Stimulated activated CD4-positive, alpha-beta T cell treated with anti-CD3 and anti-CD28 coated beads, Interleukin-4, amount 100 ng/mL, for 4 hours (primary cell): ENCODE results near the gene SH3GL3.
A peak's percentile ranks its signal among the peaks of the same experiment; 100 is the strongest.

Source experiments
- DNase-seq, 2 experiments: peaks; one replicate each; pipeline ENCODE4 v3.0.0-alpha.2; 2020

Gene SH3GL3

GRCh38 chr15:83510001-83510400 lies 62.9 kb downstream of the SH3GL3 start:
- no peak for DNase-seq

DNA sequence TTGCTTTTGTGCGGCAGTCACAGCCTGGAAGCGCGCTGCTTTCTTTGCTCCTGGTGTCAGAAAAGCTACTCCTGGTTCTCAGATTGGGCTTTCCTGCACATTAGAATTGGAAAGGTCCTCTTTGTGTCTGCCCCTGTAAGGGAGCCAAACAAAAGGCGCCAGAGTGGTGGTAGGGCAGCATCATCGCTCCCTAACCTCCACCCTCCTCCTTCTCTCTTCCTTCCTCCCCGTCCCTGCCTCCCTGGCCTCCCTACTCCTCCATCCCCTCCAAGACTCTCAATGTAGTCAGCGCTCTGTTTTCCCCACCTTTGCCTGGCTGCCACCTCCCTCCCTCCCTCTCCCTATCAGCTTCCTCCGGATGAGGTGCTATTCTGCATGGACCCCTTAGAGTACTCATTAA lies 65.3 kb downstream of the SH3GL3 start:
- DNase-seq, result no peak

DNA sequence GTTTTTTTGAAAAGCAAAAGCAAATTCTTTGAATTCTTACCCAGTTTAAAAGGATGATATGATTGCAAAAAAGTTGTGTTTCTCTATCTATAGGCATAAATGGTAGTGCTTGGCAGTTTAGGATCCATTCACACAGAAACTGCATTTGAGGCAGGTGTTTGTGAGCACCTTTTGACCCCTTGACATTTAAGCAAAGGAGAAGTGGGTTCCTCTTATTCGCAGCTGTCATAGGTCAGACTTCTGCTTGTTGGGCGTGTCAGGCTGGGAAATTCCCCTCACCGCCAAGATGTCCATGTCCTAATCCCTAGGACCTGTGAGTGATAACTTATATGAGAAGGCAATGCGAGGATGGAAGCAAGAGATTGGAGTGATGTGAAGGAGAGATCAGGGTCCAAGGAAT lies 67.4 kb downstream of the SH3GL3 start:
- no peak for DNase-seq

- no peak for DNase-seq
These were observed 68.0 kb downstream of the SH3GL3 start for GRCh38 chr15:83515164-83515563.

DNA sequence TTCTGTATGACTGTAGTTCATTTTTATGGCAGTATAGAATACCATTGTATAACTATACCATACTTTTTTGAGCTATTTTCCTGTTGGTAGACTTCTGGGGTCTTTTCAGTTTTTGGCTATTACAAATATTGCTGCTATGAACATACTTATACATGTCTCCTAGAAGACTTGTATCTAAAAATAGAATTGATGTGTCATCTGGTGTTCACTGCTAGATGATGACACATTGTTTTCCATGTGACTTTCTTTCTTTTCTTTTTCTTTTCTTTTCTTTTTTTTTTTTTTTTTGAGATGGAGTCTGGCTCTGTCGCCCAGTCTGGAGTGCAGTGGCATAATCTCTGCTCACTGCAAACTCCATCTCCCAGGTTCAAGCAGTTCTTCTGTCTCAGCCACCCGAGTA lies 69.8 kb downstream of the SH3GL3 start:
- DNase-seq, result no peak

DNA sequence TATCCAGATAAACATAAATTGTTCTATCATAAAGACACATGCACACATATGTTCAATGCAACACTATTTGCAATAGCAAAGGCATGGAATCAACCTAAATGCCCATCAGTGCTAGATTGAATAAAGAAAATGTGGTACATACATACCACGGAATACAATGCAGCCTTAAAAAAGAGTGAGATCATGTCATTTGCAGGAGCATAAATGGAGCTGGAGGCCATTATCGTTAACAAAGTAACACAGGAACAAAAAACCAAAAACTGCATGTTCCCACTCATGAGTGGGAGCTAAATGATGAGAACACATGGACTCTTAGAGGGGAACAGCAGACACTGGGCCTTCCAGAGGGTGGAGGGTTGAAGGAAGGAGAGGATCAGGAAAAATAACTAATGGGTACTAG lies 79.2 kb downstream of the SH3GL3 start:
- DNase-seq, result no peak

- no peak for DNase-seq
These were observed 86.3 kb downstream of the SH3GL3 start for GRCh38 chr15:83533410-83533962.

DNA sequence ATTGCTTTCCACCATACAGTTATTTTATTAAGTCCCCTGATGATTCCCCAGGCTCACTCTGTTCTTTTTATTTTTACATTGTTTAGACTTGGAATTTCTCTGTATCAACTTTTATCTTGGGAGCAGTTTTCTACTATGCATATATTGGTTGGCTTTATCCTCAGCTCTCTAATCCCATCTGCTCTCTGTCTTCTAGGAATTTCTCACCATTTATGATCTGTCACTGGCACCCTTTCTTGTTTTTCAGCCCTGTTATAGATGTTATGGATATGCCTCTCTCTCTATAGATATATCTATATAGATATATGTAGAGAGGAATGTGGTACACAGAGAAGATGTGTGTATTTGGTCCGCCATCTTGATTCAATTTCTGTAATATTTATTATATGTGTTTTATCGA lies 90.5 kb downstream of the SH3GL3 start:
- DNase-seq, result no peak

DNA sequence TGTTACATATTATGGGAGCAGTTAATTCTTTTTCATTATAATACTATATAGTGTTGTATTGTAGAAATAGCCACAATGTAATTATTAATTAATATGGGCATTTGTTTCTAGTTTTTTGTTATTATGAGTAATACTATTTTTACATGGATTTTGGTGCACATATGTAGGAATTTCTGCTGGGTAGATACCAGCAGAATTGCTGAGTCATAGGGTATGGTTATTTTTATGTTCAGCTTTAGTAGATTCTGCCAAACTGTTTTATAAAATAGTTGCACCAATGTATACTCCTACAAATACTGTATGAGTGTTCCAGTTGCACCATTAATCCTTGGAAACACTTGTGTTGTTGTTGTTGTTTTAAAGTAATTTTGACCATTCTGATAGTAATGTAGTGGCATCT lies 91.5 kb downstream of the SH3GL3 start:
- no peak for DNase-seq

- no peak for DNase-seq
These were observed 98.8 kb downstream of the SH3GL3 start for GRCh38 chr15:83545804-83546511.

- no peak for DNase-seq
These were observed 99.4 kb downstream of the SH3GL3 start for GRCh38 chr15:83546512-83546888.

GRCh38 chr15:83547168-83547567 lies 100.0 kb downstream of the SH3GL3 start:
- no peak for DNase-seq

DNA sequence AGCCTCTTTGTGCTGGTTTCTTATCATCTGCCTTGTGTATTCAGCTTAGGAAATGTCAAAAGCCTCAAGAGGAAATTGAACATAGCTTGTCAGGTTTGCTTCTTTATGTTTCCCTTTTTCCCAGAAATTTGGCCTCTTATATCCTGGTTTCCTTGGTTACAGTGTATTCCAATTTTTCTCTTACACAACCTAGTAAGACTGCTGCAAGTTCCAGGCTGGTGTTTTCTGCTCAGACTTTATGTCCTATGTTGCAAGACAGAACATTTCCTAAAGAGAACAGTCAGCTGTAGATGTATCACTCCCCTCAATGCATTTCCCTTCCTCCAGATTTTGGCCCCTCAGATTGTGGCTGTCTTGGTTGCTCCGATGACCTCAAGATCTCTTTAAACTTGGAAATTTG lies 102.5 kb downstream of the SH3GL3 start:
- DNase-seq, result no peak

DNA sequence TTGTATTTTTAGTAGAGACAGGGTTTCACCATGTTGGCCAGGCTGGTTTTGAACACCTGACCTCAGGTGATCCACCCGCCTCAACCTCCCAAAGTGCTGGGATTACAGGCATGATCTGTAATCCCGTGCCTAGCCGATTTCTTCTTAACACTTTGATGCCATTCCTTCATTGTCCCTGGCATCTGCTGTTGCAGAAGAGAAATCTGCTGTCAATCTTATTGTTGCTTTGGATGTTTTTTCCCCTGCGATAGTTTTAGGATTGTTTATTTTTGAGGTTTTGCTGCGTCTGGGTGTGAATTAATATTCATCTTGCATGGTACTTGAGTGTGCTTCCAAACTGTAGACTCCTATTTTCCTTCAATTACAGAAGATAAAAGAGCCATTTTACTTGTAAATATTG lies 107.4 kb downstream of the SH3GL3 start:
- no peak for DNase-seq

DNA sequence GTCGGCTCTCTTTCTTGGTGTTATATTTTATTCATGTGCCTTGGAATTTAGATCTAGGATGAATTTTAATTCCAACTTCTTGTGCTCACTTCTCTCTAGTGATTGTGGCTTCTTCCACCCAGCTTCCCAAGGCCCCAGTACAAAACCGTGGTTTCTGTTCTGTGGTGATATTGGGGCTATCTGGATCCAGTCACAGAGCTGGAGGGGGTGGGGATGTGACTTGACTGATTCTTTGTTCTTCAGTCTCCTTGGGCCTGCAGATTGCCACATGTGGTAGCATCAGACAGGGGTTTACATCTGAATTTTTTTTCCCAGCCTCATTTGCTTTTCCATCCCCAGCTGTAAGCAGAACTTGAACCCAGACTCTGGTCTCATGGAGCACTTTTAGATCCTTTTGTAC lies 108.2 kb downstream of the SH3GL3 start:
- no peak for DNase-seq

DNA sequence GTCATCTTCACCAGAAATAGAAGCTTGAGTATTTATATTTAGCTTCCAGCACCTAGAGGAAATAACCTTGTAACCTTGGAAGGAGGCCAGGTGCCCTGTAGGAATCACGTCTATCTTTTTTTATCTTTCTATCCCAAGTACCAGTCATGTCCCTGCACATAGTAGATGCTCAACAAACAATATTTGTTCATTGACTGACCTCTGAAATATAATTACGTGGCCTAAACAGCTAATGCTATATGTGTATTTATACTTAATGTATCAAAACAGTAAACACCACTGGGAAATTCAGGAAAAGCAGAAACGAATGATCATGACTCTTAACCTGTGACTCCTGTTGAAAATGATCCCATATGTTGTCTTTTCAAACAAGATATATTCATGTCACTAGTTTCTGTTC lies 108.9 kb downstream of the SH3GL3 start:
- no peak for DNase-seq

- no peak for DNase-seq
These were observed 109.6 kb downstream of the SH3GL3 start for GRCh38 chr15:83556754-83557153.

GRCh38 chr15:83558146-83558545 lies 111.0 kb downstream of the SH3GL3 start:
- DNase-seq, result no peak

DNA sequence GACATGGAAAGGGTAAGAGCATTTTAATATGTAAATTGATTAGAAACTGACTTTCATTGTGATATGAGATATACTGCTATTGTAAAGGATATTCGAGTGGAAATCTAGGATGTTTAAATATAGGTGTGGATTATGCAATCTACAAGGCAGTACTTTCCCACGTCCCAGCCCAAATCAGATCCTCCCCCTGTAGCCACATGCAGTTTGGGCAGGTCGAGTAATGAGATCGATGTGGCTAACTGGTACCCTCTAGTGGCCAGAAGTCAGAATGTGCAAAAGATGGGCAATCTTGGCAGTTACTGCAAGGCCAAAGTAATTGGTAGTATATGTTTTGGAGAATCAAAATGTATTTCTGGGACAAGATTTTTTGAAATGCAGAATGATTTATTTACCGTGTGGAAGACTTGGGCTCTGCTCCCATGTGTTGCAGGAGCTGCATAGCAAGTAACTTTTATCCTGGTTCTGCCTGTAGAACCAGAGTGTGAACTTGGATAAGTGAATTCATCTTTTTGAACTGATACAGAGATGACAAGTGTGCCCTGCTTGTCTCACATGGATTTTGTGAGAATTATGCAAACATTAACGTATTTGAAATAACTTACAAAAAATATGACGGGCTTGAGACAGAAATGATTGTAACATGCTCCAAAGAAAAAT lies 112.3 kb downstream of the SH3GL3 start:
- peak; percentile 6 to 17 for DNase-seq

- DNase-seq, result no peak
These were observed 114.5 kb downstream of the SH3GL3 start for GRCh38 chr15:83561661-83562060.

- no peak for DNase-seq
These were observed 118.0 kb downstream of the SH3GL3 start for GRCh38 chr15:83565138-83565537.

DNA sequence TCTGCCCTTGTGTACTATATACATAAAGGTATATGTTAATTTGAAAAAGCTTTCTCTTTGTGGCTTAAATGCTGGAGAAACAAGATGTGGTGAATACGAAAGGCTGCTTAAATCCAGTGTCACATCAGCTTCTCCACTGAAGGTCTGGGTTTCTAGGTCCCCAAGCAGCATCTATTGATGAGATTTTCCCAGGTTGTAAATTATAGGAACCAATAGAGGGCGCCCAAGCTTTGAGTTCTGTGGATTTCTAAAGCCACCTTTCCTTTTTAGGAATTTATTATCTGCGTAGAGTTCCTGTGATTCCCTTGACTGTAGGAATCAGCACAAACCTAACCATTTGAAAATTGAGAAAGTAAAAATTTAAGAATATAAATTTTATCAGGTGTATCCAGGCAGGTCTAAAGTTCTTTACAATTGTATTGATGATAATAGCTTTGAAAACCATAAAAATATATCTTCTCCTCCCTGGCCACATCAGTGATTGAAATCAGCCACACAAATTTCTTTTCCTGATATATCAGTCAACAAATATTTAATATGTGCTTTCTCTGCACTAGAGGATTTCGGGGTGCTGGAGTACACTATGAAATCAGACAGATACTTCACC lies 118.5 kb downstream of the SH3GL3 start:
- no peak for DNase-seq

DNA sequence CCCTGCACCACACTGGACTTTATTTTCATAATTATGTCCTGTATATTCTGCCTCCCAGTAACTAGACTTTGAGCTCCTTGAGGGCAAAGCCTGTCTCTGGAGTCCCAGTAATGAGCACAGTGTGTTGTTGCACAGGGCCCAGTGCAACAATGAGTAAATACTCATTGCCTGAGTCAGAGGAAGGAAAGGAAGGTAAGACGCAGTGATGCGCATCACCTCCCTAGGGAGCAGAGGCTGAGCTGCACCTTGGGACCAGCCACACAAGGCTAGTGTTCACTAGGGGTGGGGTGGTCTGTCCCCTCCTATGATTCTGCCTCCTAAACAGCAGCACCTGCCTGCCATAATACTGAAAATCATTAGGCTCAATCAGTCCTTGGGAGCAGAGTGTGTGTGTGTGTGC lies 120.2 kb downstream of the SH3GL3 start:
- no peak for DNase-seq

GRCh38 chr15:83569341-83569740 lies 122.2 kb downstream of the SH3GL3 start:
- DNase-seq, result no peak
